A673 (cell line): ENCODE measurements around the gene NTN1. TPM values are rescaled to one million over a fixed set of nuclear protein-coding genes. Genes with fewer than 3 reads are reported as not detected.

Experiments
- BruUV-seq: library from RNA; stranded (reverse); fragments of 400-500 nt; replicated peaks from 2 replicates; lab custom pipeline; 2021; lab: Mats Ljungman, UMichigan
- CTCF ChIA-PET: fragments of 300-600 bp; sonication (Branson Sonifier 250); formaldehyde crosslinking; loops from one replicate; lab custom pipeline; 2022; ENCODE audit warnings: antibody characterized with exemption; lab: Charles Lee
- POLR2A ChIA-PET: fragments of 300-600 bp; sonication (Branson Sonifier 250); formaldehyde crosslinking; loops from one replicate; lab custom pipeline; 2022; ENCODE audit warnings: antibody characterized with exemption; ENCODE audit not compliant: low non-redundant PET; lab: Charles Lee
- DNase-seq: peaks from one replicate; pipeline ENCODE4 v3.0.0-alpha.2; 2015; ENCODE audit warnings: low spot score
- H3K27ac ChIP-seq: fragments of 200-600 bp; sonication (generic); 2 replicates; pipeline ENCODE4 v1.5.1; 2016; ENCODE audit warnings: mixed run types, low read depth, mild to moderate bottlenecking, mixed read lengths, antibody characterized with exemption, low read length; ENCODE audit not compliant: poor library complexity, severe bottlenecking
- H3K27me3 ChIP-seq: fragments of 200-600 bp; sonication (generic); replicated peaks from 2 replicates; pipeline ENCODE4 v1.6.1; 2017; ENCODE audit warnings: mixed run types, low read depth, mild to moderate bottlenecking, mixed read lengths, antibody characterized with exemption, low read length; ENCODE audit not compliant: insufficient read depth, poor library complexity
- H3K36me3 ChIP-seq: fragments of 200-600 bp; sonication (generic); 2 replicates; pipeline ENCODE4 v1.6.1; 2016; ENCODE audit warnings: mixed run types, mild to moderate bottlenecking, mixed read lengths, antibody characterized with exemption, low read length; ENCODE audit not compliant: insufficient read depth, poor library complexity, severe bottlenecking
- H3K4me1 ChIP-seq: fragments of 200-600 bp; sonication (generic); 2 replicates; pipeline ENCODE4 v1.6.1; 2017; ENCODE audit warnings: mixed run types, mild to moderate bottlenecking, mixed read lengths, antibody characterized with exemption, low read length; ENCODE audit not compliant: insufficient read depth, poor library complexity, severe bottlenecking
- H3K4me3 ChIP-seq: fragments of 200-600 bp; sonication (generic); 2 replicates; pipeline ENCODE4 v1.5.1; 2016; ENCODE audit warnings: low read depth, mixed run types, mild to moderate bottlenecking, mixed read lengths, low read length; ENCODE audit not compliant: poor library complexity, severe bottlenecking
- H3K9me3 ChIP-seq: fragments of 200-600 bp; sonication (generic); 2 replicates; pipeline ENCODE4 v1.6.1; 2016; ENCODE audit warnings: mixed run types, low read depth, mild to moderate bottlenecking, mixed read lengths, antibody characterized with exemption, low read length; ENCODE audit not compliant: poor library complexity, severe bottlenecking
- EZH2 ChIP-seq: fragments of 200-600 bp; sonication (generic); IDR thresholded peaks from 2 replicates; pipeline ENCODE4 v1.6.1; 2017; ENCODE audit warnings: borderline replicate concordance, low read depth, mild to moderate bottlenecking, mixed read lengths, antibody characterized with exemption, low read length; ENCODE audit not compliant: poor library complexity, severe bottlenecking
- intact Hi-C: fragments of 100-400 bp; cut with micrococcal nuclease; formaldehyde crosslinking; loops from one replicate; pipeline ENCODE4 v1.10.0; 2022; ENCODE audit not compliant: unreplicated experiment
- total RNA-seq: library from RNA; stranded (reverse); gene quantifications from 2 replicates; pipeline ENCODE4 v1.2.3, GENCODE V29; 2021
- TF ChIP-seq, protein P1 (sequence below): fragments of 300-800, 200-600 bp; sonication (generic); conservative IDR thresholded peaks from 2 replicates; pipeline ENCODE4 v1.5.1; 2017; ENCODE audit warnings: low read depth, mild to moderate bottlenecking, antibody characterized with exemption, low read length, moderate library complexity, mixed read lengths

Gene NTN1
- total RNA-seq, 1 experiment from 2014 or later, result 4.3 TPM

DNA sequence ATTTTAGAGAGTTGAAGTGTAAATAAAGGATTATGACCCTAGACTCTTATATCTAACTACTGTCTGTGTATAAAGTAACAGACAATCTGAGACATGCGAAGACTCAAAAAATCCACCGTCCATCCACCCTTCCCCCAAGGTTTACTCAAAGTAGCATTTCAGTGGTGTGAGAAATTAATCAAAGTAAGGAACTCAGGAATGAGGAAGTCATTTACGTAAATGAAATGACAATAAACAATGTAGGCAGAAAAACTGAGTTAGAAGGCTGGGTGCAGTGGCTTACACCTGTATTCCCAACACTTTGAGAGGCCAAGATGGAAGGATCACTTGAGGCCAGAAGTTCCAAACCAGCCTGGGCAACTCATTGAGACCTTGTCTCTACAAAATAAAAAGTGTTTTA, 19.8 kb upstream of the NTN1 start:
- ChIA-PET POLR2A (no interaction called here), CTCF (no interaction called here)
- intact Hi-C loops, result no loop called here
- Histone ChIP-seq H3K9me3 (peaks cover 4% of the 10 kb centered on the region), H3K4me1 (no peaks in the 10 kb centered on the region), H3K27me3 (peaks cover 49% of the 10 kb centered on the region), H3K4me3 (no peak overlapping the region), H3K36me3 (no peaks in the 10 kb centered on the region), H3K27ac (no peak overlapping the region)
- TF ChIP-seq, protein P1, sequence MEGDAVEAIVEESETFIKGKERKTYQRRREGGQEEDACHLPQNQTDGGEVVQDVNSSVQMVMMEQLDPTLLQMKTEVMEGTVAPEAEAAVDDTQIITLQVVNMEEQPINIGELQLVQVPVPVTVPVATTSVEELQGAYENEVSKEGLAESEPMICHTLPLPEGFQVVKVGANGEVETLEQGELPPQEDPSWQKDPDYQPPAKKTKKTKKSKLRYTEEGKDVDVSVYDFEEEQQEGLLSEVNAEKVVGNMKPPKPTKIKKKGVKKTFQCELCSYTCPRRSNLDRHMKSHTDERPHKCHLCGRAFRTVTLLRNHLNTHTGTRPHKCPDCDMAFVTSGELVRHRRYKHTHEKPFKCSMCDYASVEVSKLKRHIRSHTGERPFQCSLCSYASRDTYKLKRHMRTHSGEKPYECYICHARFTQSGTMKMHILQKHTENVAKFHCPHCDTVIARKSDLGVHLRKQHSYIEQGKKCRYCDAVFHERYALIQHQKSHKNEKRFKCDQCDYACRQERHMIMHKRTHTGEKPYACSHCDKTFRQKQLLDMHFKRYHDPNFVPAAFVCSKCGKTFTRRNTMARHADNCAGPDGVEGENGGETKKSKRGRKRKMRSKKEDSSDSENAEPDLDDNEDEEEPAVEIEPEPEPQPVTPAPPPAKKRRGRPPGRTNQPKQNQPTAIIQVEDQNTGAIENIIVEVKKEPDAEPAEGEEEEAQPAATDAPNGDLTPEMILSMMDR, result no peak
- no peak for TF ChIP-seq EZH2
- no peak for DNase-seq
- BruUV-seq, result no TSS peak

DNA sequence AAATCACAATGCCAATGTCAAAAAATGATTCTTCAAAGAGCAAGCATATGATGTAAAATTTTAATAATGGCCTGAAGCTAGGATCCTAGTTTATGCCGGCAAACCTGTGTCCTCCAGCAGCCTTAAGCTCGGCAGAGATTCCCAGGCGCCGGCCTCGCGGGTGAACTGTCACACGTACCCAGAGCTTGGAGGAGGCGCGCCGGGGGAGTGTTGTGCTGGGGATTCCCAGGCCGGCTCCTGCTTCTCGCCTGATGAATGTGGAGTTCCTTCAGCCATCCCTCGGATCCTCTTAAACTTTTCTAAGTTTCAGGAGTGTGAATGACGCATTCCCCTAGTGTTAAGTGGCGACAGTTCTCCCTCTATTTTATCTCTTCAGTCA, 19.1 kb upstream of the NTN1 start:
- POLR2A ChIA-PET, result no interaction called here

DNA sequence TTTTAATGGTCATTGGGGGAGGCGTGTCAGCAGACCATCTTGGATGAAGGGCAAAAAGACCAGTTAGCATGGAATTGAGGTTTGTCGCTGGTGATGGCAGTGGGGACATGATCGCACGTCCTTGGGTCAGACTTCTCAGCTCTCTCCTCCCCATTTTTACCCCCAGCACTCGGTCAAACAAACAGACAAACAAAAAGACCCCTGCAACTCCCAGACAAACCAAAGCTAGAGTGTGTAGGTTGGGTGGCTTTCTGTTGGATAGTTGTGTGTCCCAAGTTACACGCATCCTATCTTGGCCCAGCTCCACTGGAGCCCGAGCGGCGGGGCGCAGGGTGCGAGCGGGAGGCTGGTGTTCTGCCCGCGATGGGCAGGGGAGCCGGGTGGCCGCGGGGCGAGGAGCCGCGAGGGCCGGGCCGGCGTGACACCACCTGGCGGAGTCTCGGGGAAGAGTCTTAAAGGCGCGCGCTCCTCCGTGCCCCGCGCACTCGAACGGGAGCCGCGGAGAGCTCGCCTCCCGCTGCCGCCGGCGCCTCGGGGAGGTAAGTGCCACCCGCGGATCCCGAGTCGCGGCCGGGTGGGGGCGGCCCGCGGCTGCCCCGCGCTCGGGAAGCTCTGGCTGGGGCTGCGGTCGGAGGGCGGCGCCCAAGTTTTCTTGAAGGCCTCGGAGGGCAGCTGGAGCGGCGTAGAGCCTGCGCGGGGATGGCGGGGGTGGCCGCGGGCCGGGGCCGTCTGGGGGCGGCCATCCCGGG, 18.5 kb upstream of the NTN1 start:
- CTCF ChIA-PET, result interaction anchor here (0.5 to 0.6 kb wide), 3 partner anchors 170 to 726 kb away, joined by 3 to 4 read pairs (median 3); no protein-coding TSS in a partner anchor
- no TSS peak for BruUV-seq
- H3K27me3 ChIP-seq, result peaks cover 54% of the 10 kb centered on the region
- H3K4me3 ChIP-seq, result peak overlapping the region; percentile 31
- POLR2A ChIA-PET, result no interaction called here
- H3K36me3 ChIP-seq, result no peaks in the 10 kb centered on the region
- no peaks in the 10 kb centered on the region for H3K4me1 ChIP-seq
- TF ChIP-seq, protein P1, result peak; percentile 22; the same call in 1 of the 2 replicates
- TF ChIP-seq EZH2, result peak; percentile 93
- intact Hi-C loops, result no loop called here
- peak; percentile 26 for DNase-seq
- H3K27ac ChIP-seq, result no peak overlapping the region
- H3K9me3 ChIP-seq, result peaks cover 4% of the 10 kb centered on the region

More for the DNA sequence above, 19.1 kb upstream of the NTN1 start:
- Histone ChIP-seq H3K27ac (no peak overlapping the region), H3K36me3 (no peaks in the 10 kb centered on the region), H3K4me3 (no peak overlapping the region), H3K9me3 (peaks cover 4% of the 10 kb centered on the region), H3K27me3 (peaks cover 53% of the 10 kb centered on the region), H3K4me1 (no peaks in the 10 kb centered on the region)
- BruUV-seq, result no TSS peak
- CTCF ChIA-PET, result interaction anchor here (0.6 kb wide), 2 partner anchors 170 to 334 kb away, joined by 3 to 4 read pairs; no protein-coding TSS in a partner anchor
- no peak for TF ChIP-seq EZH2
- intact Hi-C loops, result no loop called here
- no peak for DNase-seq
